PC-9 (cell line): Measurements from ENCODE around the gene KCNF1. TPM values are rescaled to one million over a fixed set of nuclear protein-coding genes. Genes with fewer than 3 reads are reported as not detected.

Experiments
- BruUV-seq: library from RNA; stranded (reverse); fragments of 400-500 nt; replicated peaks from 2 replicates; lab custom pipeline; 2021; lab: Mats Ljungman, UMichigan
- CTCF ChIA-PET: fragments of 300-600 bp; sonication (Branson Sonifier 250); formaldehyde crosslinking; loops from one replicate; lab custom pipeline; 2022; ENCODE audit warnings: antibody characterized with exemption; lab: Charles Lee
- POLR2A ChIA-PET: fragments of 300-600 bp; sonication (Branson Sonifier 250); formaldehyde crosslinking; loops from one replicate; lab custom pipeline; 2022; ENCODE audit warnings: antibody characterized with exemption; ENCODE audit not compliant: unreplicated experiment; lab: Charles Lee
- DNase-seq, 2 experiments: peaks; one replicate each; pipeline versions ENCODE4 v3.0.0 to v3.0.0-alpha.2; 2015 to 2022; ENCODE audit warnings: mixed read lengths in 1 of 2
- H2AFZ ChIP-seq: fragments of 200-600 bp; sonication (generic); 2 replicates; pipeline ENCODE4 v1.8.1; 2017; ENCODE audit warnings: antibody characterized with exemption
- H3F3A ChIP-seq: fragments of 200-600 bp; sonication (generic); 2 replicates; pipeline ENCODE4 v1.8.1; 2017; ENCODE audit warnings: antibody characterized with exemption, mild to moderate bottlenecking, low read depth; ENCODE audit not compliant: insufficient read depth
- H3K27ac ChIP-seq: fragments of 200-600 bp; sonication (generic); 2 replicates; pipeline ENCODE4 v1.6.1; 2016; ENCODE audit warnings: mixed run types
- H3K27me3 ChIP-seq: fragments of 200-600 bp; sonication (generic); 2 replicates; pipeline ENCODE4 v1.6.1; 2016; ENCODE audit warnings: low read depth, mixed run types; ENCODE audit not compliant: insufficient read depth
- H3K36me3 ChIP-seq: fragments of 200-600 bp; sonication (generic); 2 replicates; pipeline ENCODE4 v1.6.1; 2016; ENCODE audit warnings: low read depth, mixed run types
- H3K4me1 ChIP-seq: fragments of 200-600 bp; sonication (generic); replicated peaks from 2 replicates; pipeline ENCODE4 v1.6.1; 2016; ENCODE audit warnings: mixed run types; ENCODE audit not compliant: insufficient read depth
- H3K4me2 ChIP-seq: fragments of 200-600 bp; sonication (generic); 2 replicates; pipeline ENCODE4 v1.6.1; 2017; ENCODE audit warnings: mixed run types
- H3K4me3 ChIP-seq: fragments of 200-600 bp; sonication (generic); 2 replicates; pipeline ENCODE4 v1.6.1; 2016; ENCODE audit warnings: mixed run types
- H3K79me2 ChIP-seq: fragments of 200-600 bp; sonication (generic); 2 replicates; pipeline ENCODE4 v1.6.1; 2017; ENCODE audit warnings: low read depth, mixed run types
- H3K9me2 ChIP-seq: fragments of 200-600 bp; sonication (generic); 2 replicates; pipeline ENCODE4 v1.8.1; 2017; ENCODE audit warnings: mild to moderate bottlenecking; ENCODE audit not compliant: insufficient read depth
- H3K9me3 ChIP-seq: fragments of 200-600 bp; sonication (generic); 2 replicates; pipeline ENCODE4 v1.8.1; 2016; ENCODE audit warnings: low read depth; ENCODE audit not compliant: insufficient read depth
- H4K20me1 ChIP-seq: fragments of 200-600 bp; sonication (generic); 2 replicates; pipeline ENCODE4 v1.8.1; 2017; ENCODE audit not compliant: insufficient read depth
- EZH2 ChIP-seq: fragments of 200-600 bp; sonication (generic); IDR thresholded peaks from 2 replicates; pipeline ENCODE4 v1.8.0; 2017; ENCODE audit warnings: antibody characterized with exemption, low read depth
- intact Hi-C: fragments of 100-400 bp; cut with micrococcal nuclease; formaldehyde crosslinking; loops from one replicate; pipeline ENCODE4 v1.10.0; 2022; ENCODE audit not compliant: unreplicated experiment
- total RNA-seq: library from RNA; stranded (reverse); gene quantifications from 2 replicates; pipeline ENCODE4 v1.2.3, GENCODE V29; 2021
- TF ChIP-seq, protein P1 (sequence below): fragments of 200-600 bp; sonication (generic); conservative IDR thresholded peaks from 2 replicates; pipeline ENCODE4 v1.6.1; 2017; ENCODE audit warnings: mixed run types, antibody characterized with exemption, mild to moderate bottlenecking, moderate library complexity

The KCNF1 gene
- total RNA-seq, 1 experiment from 2014 or later: 1.0 TPM

DNA sequence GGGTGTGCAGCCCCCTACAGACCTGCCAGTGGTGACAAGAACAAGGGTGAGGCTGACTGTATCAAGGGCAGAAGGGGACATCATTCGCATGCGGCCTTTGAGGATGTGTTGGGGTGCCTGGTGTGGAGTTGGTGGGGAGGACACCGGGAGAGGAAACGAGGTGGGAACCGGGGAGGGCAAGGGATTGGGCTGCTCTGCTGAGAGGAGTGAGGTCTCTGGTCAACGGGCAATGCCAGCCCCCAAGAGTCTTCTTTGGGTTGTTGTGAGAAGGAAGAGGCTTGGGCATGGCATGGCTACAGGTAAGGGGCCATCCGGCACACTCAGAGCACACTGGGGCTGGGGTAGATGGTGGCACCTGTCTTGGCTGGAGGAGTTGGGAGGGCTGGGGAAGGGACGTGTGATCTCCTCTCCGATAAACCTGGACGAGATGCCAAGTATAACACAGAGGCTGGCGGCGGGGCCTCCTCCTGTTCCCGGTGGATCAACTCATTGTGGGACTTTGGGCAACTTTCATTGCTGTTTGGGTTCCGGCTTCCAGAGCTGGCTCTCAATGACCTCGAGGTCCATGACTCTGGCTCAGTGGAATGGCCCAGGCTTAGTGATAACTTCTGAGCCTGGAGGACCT is 37.0 kb downstream of the KCNF1 start:
- TF ChIP-seq EZH2: no peak
- TF ChIP-seq, protein P1, sequence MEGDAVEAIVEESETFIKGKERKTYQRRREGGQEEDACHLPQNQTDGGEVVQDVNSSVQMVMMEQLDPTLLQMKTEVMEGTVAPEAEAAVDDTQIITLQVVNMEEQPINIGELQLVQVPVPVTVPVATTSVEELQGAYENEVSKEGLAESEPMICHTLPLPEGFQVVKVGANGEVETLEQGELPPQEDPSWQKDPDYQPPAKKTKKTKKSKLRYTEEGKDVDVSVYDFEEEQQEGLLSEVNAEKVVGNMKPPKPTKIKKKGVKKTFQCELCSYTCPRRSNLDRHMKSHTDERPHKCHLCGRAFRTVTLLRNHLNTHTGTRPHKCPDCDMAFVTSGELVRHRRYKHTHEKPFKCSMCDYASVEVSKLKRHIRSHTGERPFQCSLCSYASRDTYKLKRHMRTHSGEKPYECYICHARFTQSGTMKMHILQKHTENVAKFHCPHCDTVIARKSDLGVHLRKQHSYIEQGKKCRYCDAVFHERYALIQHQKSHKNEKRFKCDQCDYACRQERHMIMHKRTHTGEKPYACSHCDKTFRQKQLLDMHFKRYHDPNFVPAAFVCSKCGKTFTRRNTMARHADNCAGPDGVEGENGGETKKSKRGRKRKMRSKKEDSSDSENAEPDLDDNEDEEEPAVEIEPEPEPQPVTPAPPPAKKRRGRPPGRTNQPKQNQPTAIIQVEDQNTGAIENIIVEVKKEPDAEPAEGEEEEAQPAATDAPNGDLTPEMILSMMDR: no peak
- Histone ChIP-seq H3K36me3 (no peaks in the 10 kb centered on the region), H3K9me2 (no peaks in the 10 kb centered on the region), H3F3A (no peaks in the 10 kb centered on the region), H3K4me1 (no peaks in the 10 kb centered on the region), H3K4me3 (no peak overlapping the region), H3K9me3 (no peaks in the 10 kb centered on the region), H3K27me3 (no peaks in the 10 kb centered on the region; the same call in 1 of the 2 replicates), H3K79me2 (no peaks in the 10 kb centered on the region), H2AFZ (no peak overlapping the region), H3K4me2 (no peak overlapping the region), H3K27ac (no peak overlapping the region), H4K20me1 (no peaks in the 10 kb centered on the region)
- DNase-seq: no peak
- no TSS peak for BruUV-seq
- CTCF ChIA-PET: no interaction called here
- POLR2A ChIA-PET: no interaction called here
- intact Hi-C loops: no loop called here

DNA sequence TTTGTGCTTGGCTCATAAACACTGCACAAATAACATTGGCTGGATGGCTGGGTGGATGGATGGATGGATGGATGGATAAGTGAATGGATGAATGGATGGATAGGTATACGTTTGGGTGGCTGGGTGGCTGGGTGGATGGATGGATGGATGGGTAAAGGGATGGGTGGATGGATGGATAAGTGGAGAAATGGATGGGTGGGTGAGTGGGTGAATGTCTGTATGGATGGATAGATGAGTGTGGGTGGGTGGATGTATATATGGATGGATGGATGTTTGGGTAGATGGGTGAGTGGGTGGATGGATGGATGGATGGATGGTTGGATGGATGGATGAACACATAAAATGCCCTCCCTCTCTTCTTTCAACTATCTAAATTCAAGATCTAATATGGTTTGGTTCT is 38.1 kb downstream of the KCNF1 start:
- Histone ChIP-seq H3K9me3 (no peaks in the 10 kb centered on the region), H3K4me3 (no peak overlapping the region), H3K79me2 (no peaks in the 10 kb centered on the region), H3K27me3 (no peaks in the 10 kb centered on the region; the same call in 1 of the 2 replicates), H3F3A (0 out of 2 replicates have a peak, but pooled peaks cover 4% of the 10 kb centered on the region), H4K20me1 (no peaks in the 10 kb centered on the region), H3K4me1 (no peaks in the 10 kb centered on the region), H3K4me2 (no peak overlapping the region), H3K27ac (no peak overlapping the region), H3K36me3 (no peaks in the 10 kb centered on the region), H3K9me2 (no peaks in the 10 kb centered on the region), H2AFZ (no peak overlapping the region)
- BruUV-seq: no TSS peak
- intact Hi-C loops: no loop called here
- ChIA-PET CTCF (no interaction called here), POLR2A (no interaction called here)
- TF ChIP-seq, protein P1: no peak
- no peak for TF ChIP-seq EZH2
- no peak for DNase-seq

DNA sequence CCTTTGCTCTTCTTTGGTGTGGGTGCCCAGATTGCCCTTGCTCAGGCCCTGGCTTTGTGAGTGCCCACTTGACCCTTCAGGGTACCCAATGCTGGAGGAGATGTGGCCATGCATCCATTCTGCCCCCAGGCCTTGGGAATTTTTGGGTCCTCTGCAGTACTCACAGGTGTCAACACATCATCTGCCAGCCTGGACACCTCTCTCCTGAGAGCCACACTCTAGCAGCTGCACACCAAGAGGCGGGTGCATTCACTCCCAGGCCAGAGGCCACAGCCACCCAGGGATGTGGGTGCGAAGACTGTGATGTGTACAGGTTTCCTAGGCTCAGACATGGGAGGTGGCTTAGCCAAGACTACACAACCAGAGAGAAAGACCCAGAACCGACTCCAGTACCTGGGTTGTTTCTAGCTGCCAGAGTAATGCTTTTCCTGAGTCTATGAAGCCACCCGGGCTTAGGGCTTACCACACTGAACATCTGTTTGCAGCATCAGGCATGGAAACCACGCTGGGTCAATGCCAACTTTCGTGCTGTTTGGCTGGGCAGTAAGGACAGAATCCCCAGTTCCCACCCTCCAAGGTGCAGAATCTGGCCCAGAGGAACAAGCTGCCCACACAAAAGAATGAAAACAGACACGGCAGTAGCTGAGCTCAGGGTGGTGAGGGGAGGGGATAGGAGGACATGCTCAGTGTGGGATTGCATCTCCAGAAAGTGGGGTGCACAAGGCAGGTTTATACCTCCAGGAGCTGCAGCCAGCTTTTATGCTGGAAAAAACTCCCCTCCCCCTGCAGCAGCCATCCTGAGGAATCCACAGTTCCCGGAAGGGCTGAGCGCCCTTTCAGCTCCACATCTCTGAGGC is 40.1 kb downstream of the KCNF1 start:
- H3K79me2 ChIP-seq: no peaks in the 10 kb centered on the region
- no peak for TF ChIP-seq EZH2
- TF ChIP-seq, protein P1: no peak
- no peak overlapping the region for H2AFZ ChIP-seq
- H3K9me3 ChIP-seq: no peaks in the 10 kb centered on the region
- no TSS peak for BruUV-seq
- POLR2A ChIA-PET: no interaction called here
- no peaks in the 10 kb centered on the region for H3K36me3 ChIP-seq
- peaks cover 8% of the 10 kb centered on the region; the same call in 1 of the 2 replicates for H3F3A ChIP-seq
- no peaks in the 10 kb centered on the region for H4K20me1 ChIP-seq
- H3K4me1 ChIP-seq: no peaks in the 10 kb centered on the region
- H3K9me2 ChIP-seq: no peaks in the 10 kb centered on the region
- CTCF ChIA-PET: no interaction called here
- H3K4me3 ChIP-seq: no peak overlapping the region
- H3K27me3 ChIP-seq: no peaks in the 10 kb centered on the region; the same call in 1 of the 2 replicates
- H3K4me2 ChIP-seq: no peak overlapping the region
- no peak for DNase-seq
- intact Hi-C loops: no loop called here
- H3K27ac ChIP-seq: no peak overlapping the region
